Mesothelial cell of epicardium (in vitro differentiated cells): ENCODE measurements around the gene SPEM1. TPM values are rescaled to one million over a fixed set of nuclear protein-coding genes. Genes with fewer than 3 reads are reported as not detected.
A peak's percentile ranks its signal among the peaks of the same experiment; 100 is the strongest.

Experiments
- DNase-seq, 2 experiments: peaks; one replicate each; pipeline ENCODE4 v3.0.0; 2021; ENCODE audit warnings: low spot score in 2 of 2; ENCODE audit not compliant: unreplicated experiment in 2 of 2
- H3K27ac Mint-ChIP-seq: 2 replicates; pipeline ENCODE4 v1.8.0; 2021; ENCODE audit warnings: mixed read lengths
- H3K27me3 Mint-ChIP-seq: 2 replicates; pipeline ENCODE4 v1.8.0; 2021; ENCODE audit warnings: low read depth, mixed read lengths
- H3K36me3 Mint-ChIP-seq: 2 replicates; pipeline ENCODE4 v1.8.0; 2021; ENCODE audit warnings: mixed read lengths
- H3K4me1 Mint-ChIP-seq: 2 replicates; pipeline ENCODE4 v1.8.0; 2021; ENCODE audit warnings: mixed read lengths
- H3K4me3 Mint-ChIP-seq: 2 replicates; pipeline ENCODE4 v1.8.0; 2021; ENCODE audit warnings: mild to moderate bottlenecking, moderate library complexity, mixed read lengths
- H3K9me3 Mint-ChIP-seq: 2 replicates; pipeline ENCODE4 v1.8.0; 2021; ENCODE audit warnings: mixed read lengths
- CTCF ChIP-seq: fragments of 200-600 bp; sonication (generic); IDR thresholded peaks from one replicate; pipeline ENCODE4 v1.5.0; 2021; ENCODE audit warnings: antibody characterized with exemption; ENCODE audit not compliant: unreplicated experiment
- total RNA-seq: library from RNA; stranded (reverse); gene quantifications from 3 replicates; pipeline ENCODE4 v1.2.1, GENCODE V29; 2021

SPEM1 gene
- total RNA-seq, 1 donor from 2014 or later: 0.38 TPM

GRCh38 chr17:7437369-7437863 is 17.3 kb downstream of the SPEM1 start:
- Mint-ChIP-seq H3K27me3 (peaks cover 38% of the 10 kb centered on the region), H3K27ac (peak overlapping the region; percentile 90), H3K4me1 (peaks cover 47% of the 10 kb centered on the region), H3K36me3 (no peaks in the 10 kb centered on the region), H3K9me3 (no peaks in the 10 kb centered on the region), H3K4me3 (peak overlapping the region; percentile 83)
- TF ChIP-seq CTCF: no peak
- no peak for DNase-seq

- TF ChIP-seq CTCF: no peak
- peak in 1 of 2 experiments; percentile 83 for DNase-seq
- H3K4me3 Mint-ChIP-seq: peak overlapping the region; percentile 83
- peak overlapping the region; percentile 90 for H3K27ac Mint-ChIP-seq
- no peaks in the 10 kb centered on the region for H3K36me3 Mint-ChIP-seq
- H3K9me3 Mint-ChIP-seq: no peaks in the 10 kb centered on the region
- peaks cover 48% of the 10 kb centered on the region for H3K4me1 Mint-ChIP-seq
- peaks cover 38% of the 10 kb centered on the region for H3K27me3 Mint-ChIP-seq
These were observed 18.0 kb downstream of the SPEM1 start for GRCh38 chr17:7437950-7438614.

- no peak for DNase-seq
- Mint-ChIP-seq H3K27me3 (peaks cover 38% of the 10 kb centered on the region), H3K36me3 (no peaks in the 10 kb centered on the region), H3K4me1 (peaks cover 51% of the 10 kb centered on the region), H3K9me3 (no peaks in the 10 kb centered on the region), H3K4me3 (peak overlapping the region; percentile 83), H3K27ac (peak overlapping the region; percentile 66)
- no peak for TF ChIP-seq CTCF
These were observed 18.7 kb downstream of the SPEM1 start for GRCh38 chr17:7438656-7439460.

DNA sequence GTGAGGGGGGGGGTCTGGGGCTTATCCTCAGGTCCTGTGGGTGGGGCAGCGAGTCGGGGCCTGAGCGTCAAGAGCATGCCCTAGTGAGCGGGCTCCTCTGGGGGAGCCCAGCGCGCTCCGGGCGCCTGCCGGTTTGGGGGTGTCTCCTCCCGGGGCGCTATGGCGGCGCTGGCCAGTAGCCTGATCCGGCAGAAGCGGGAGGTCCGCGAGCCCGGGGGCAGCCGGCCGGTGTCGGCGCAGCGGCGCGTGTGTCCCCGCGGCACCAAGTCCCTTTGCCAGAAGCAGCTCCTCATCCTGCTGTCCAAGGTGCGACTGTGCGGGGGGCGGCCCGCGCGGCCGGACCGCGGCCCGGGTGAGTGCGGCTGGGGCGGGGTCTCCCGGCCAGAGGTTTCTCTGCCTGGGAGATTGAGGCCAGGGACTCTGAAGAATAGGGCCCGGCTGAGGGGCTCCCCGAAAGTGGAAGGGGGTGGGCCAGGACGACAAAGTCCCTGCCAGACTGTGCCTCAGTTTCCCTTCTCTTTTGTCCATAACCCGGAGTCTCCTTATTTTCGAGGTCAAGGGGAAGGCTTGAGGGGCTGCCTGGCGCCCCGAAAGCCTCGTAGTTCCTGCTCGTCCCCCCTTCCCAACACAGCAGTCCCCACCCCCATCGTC is 19.5 kb downstream of the SPEM1 start, which contains the start of gene FGF11:
TSS of gene FGF11 (plus strand) at position 51 of the 651 bp plus-strand sequence. CDS start at position 160, 109 bp downstream.
- Mint-ChIP-seq H3K4me1 (peaks cover 56% of the 10 kb centered on the region), H3K36me3 (no peaks in the 10 kb centered on the region), H3K4me3 (peak within 1 kb of the TSS; percentile 94), H3K9me3 (no peaks in the 10 kb centered on the region), H3K27me3 (peaks cover 38% of the 10 kb centered on the region), H3K27ac (peak within 1 kb of the TSS; percentile 95)
- DNase-seq: peak in 1 of 2 experiments; percentile 48
- no peak for TF ChIP-seq CTCF

GRCh38 chr17:7440113-7440833 is 20.1 kb downstream of the SPEM1 start:
- Mint-ChIP-seq H3K27ac (peak overlapping the region; percentile 95), H3K4me1 (peaks cover 62% of the 10 kb centered on the region), H3K4me3 (peak overlapping the region; percentile 94), H3K36me3 (no peaks in the 10 kb centered on the region), H3K9me3 (no peaks in the 10 kb centered on the region), H3K27me3 (peaks cover 39% of the 10 kb centered on the region)
- DNase-seq: peak in 1 of 2 experiments; percentile 79
- TF ChIP-seq CTCF: no peak
